B cell (primary cell): Measurements from ENCODE around the gene IFNG. TPM values are rescaled to one million over a fixed set of nuclear protein-coding genes. Genes with fewer than 3 reads are reported as not detected.

Experiments
- ATAC-seq: fragments of 200-7000 bp; cut with Tn5 transposase; one replicate; pipeline ENCODE4 v1.10.0; 2021; ENCODE audit warnings: low read depth, mild to moderate bottlenecking, moderate number of reproducible peaks, moderate library complexity
- CTCF ChIA-PET: fragments of 350-600 bp; sonication (Branson Sonifier 250); formaldehyde crosslinking; loops from one replicate; lab custom pipeline; 2021; ENCODE audit warnings: antibody characterized with exemption, inconsistent platforms; lab: Charles Lee
- POLR2A ChIA-PET: fragments of 350-600 bp; sonication (Branson Sonifier 250); formaldehyde crosslinking; loops from one replicate; lab custom pipeline; 2021; ENCODE audit warnings: antibody characterized with exemption; lab: Charles Lee
- DNase-seq: peaks from one replicate; pipeline ENCODE4 v3.0.0; 2013
- H2AFZ ChIP-seq: 2 replicates; pipeline ENCODE4 v1.6.1; 2012; ENCODE audit warnings: mild to moderate bottlenecking, low read depth, low read length; ENCODE audit not compliant: insufficient read depth, poor library complexity, severe bottlenecking
- H3K27ac ChIP-seq, 2 donors: 1 replicate in 1 of 2; 2 replicates in 1 of 2; pipeline ENCODE4 v1.5.1; 2012 to 2013; ENCODE audit warnings: low read length in 2 of 2, mild to moderate bottlenecking in 2 of 2, moderate library complexity in 1 of 2
- H3K27me3 ChIP-seq, 4 experiments: fragments of 200-600 bp in 1 of 4; sonication (generic) in 1 of 4; replicated peaks in 1 of 4; 1 replicate in 2 of 4; 2 replicates in 2 of 4; pipeline versions ENCODE4 v1.6.1 to v1.7.0; 2013 to 2016; ENCODE audit warnings: low read length in 3 of 4, mild to moderate bottlenecking in 2 of 4, mixed read lengths in 1 of 4, moderate library complexity in 1 of 4; ENCODE audit not compliant: insufficient read depth in 4 of 4, control insufficient read depth in 3 of 4; ENCODE audit errors: control extremely low read depth in 1 of 4
- H3K36me3 ChIP-seq, 2 experiments: replicated peaks in 1 of 2; 1 replicate in 1 of 2; 2 replicates in 1 of 2; pipeline versions ENCODE4 v1.6.1 to v1.7.1; 2013; ENCODE audit warnings: low read length in 1 of 2; ENCODE audit not compliant: insufficient read depth in 2 of 2, control insufficient read depth in 1 of 2; ENCODE audit errors: control extremely low read depth in 1 of 2, extremely low read depth in 1 of 2
- H3K4me1 ChIP-seq, 2 donors: fragments of 200-600 bp in 1 of 2; sonication (generic) in 1 of 2; 1 replicate in 1 of 2; 2 replicates in 1 of 2; pipeline versions ENCODE4 v1.5.1 to v1.6.1; 2013 to 2017; ENCODE audit warnings: low read length in 2 of 2; ENCODE audit not compliant: control insufficient read depth in 2 of 2, insufficient read depth in 2 of 2
- H3K4me2 ChIP-seq: replicated peaks from 2 replicates; pipeline ENCODE3; 2012; ENCODE audit warnings: mild to moderate bottlenecking, low read depth, low read length; ENCODE audit not compliant: poor library complexity, severe bottlenecking
- H3K4me3 ChIP-seq, 5 experiments: fragments of 200-600 bp in 1 of 5; sonication (generic) in 1 of 5; 1 replicate in 3 of 5; 2 replicates in 2 of 5; pipeline versions ENCODE4 v1.5.1 to v1.7.0; 2011 to 2016; ENCODE audit warnings: low read length in 4 of 5, mild to moderate bottlenecking in 4 of 5, low read depth in 2 of 5, control low read depth in 1 of 5, moderate library complexity in 1 of 5; ENCODE audit not compliant: insufficient read depth in 1 of 5; ENCODE audit errors: control extremely low read depth in 1 of 5, extremely low read depth in 1 of 5
- H3K79me2 ChIP-seq: fragments of 200-600 bp; sonication (generic); one replicate; pipeline ENCODE4 v1.6.0; 2016; ENCODE audit warnings: low read length; ENCODE audit not compliant: control insufficient read depth, insufficient read depth
- H3K9ac ChIP-seq: fragments of 200-600 bp; sonication (generic); 2 replicates; pipeline ENCODE4 v1.6.1; 2017; ENCODE audit warnings: mild to moderate bottlenecking, low read length, moderate library complexity
- H3K9me3 ChIP-seq, 3 donors: one replicate each; pipeline versions ENCODE4 v1.6.1 to v1.7.1; 2013; ENCODE audit warnings: low read length in 2 of 3; ENCODE audit not compliant: control insufficient read depth in 2 of 3, insufficient read depth in 1 of 3; ENCODE audit errors: control extremely low read depth in 1 of 3
- H4K20me1 ChIP-seq: 2 replicates; pipeline ENCODE4 v1.6.0; 2012; ENCODE audit warnings: mild to moderate bottlenecking, low read length; ENCODE audit not compliant: insufficient read depth, control insufficient read depth, poor library complexity, severe bottlenecking
- H3K27ac Mint-ChIP-seq: one replicate; pipeline ENCODE4 v1.8.0; 2021; ENCODE audit warnings: mixed read lengths
- H3K27me3 Mint-ChIP-seq: one replicate; pipeline ENCODE4 v1.8.0; 2021; ENCODE audit warnings: mixed read lengths
- H3K4me1 Mint-ChIP-seq: one replicate; pipeline ENCODE4 v1.8.0; 2021; ENCODE audit warnings: mixed read lengths
- H3K4me3 Mint-ChIP-seq: one replicate; pipeline ENCODE4 v1.8.0; 2021; ENCODE audit warnings: mixed read lengths
- H3K9me3 Mint-ChIP-seq: one replicate; pipeline ENCODE4 v1.8.0; 2022; ENCODE audit warnings: mixed read lengths; ENCODE audit not compliant: insufficient read depth
- CTCF ChIP-seq: fragments of 200-600 bp; IDR thresholded peaks from one replicate; pipeline ENCODE4 v1.8.0; 2022; ENCODE audit warnings: antibody characterized with exemption, mild to moderate bottlenecking
- EZH2 ChIP-seq: IDR thresholded peaks from 2 replicates; pipeline ENCODE4 v1.6.1; 2012; ENCODE audit warnings: borderline replicate concordance, low read depth, mild to moderate bottlenecking, moderate library complexity, low read length; ENCODE audit not compliant: insufficient read depth, poor library complexity, severe bottlenecking
- WGBS: methylation state at CpG from one replicate; pipeline ENCODE4 v1.1.5; 2013; ENCODE audit warnings: missing lambda C conversion rate; ENCODE audit not compliant: insufficient coverage; 5-methylcytosine and 5-hydroxymethylcytosine counted together
- intact Hi-C: fragments of 100-400 bp; cut with micrococcal nuclease; formaldehyde crosslinking; loops from one replicate; pipeline ENCODE4 v1.10.0; 2022
- polyA plus RNA-seq: library from polyadenylated mRNA; depleted of rRNA; stranded (reverse); fragments of >200 nt; gene quantifications from 2 replicates; pipeline ENCODE4 v1.2.3, GENCODE V29; 2012
- total RNA-seq, 2 donors: library from RNA; stranded (reverse); fragments of 120-200 nt in 1 of 2; gene quantifications; 1 replicate in 1 of 2; 2 replicates in 1 of 2; pipeline versions ENCODE4 v1.2.3 to v1.2.4, GENCODE V29; 2013 to 2022

The IFNG gene
- total and polyA plus RNA-seq, 2 donors (not counting 1 experiment from before 2014, with no cell fraction given): 0.24 TPM; not detected in 1

- ATAC-seq: no peak
- H2AFZ ChIP-seq: no peak overlapping the region
- H3K4me1 Mint-ChIP-seq: no peaks in the 10 kb centered on the region
- no peak overlapping the region for H3K27ac ChIP-seq
- H3K4me2 ChIP-seq: no peak overlapping the region
- H3K4me3 Mint-ChIP-seq: no peak overlapping the region
- intact Hi-C loops: no loop called here
- H3K79me2 ChIP-seq: no peaks in the 10 kb centered on the region
- H3K9me3 Mint-ChIP-seq: no peaks in the 10 kb centered on the region
- H3K4me3 ChIP-seq: no peak overlapping the region
- H4K20me1 ChIP-seq: no peaks in the 10 kb centered on the region
- CTCF ChIA-PET: interaction anchor here (2.2 kb wide), 1 partner anchor 16 kb away, joined by 7 read pairs; no protein-coding TSS in a partner anchor
- POLR2A ChIA-PET: no interaction called here
- no peak for DNase-seq
- H3K9me3 ChIP-seq: no peaks in the 10 kb centered on the region
- H3K27me3 Mint-ChIP-seq: peaks cover 12% of the 10 kb centered on the region
- H3K27ac Mint-ChIP-seq: no peak overlapping the region
- no peaks in the 10 kb centered on the region for H3K36me3 ChIP-seq
- H3K27me3 ChIP-seq: no peaks in the 10 kb centered on the region
- TF ChIP-seq EZH2 (no peak), CTCF (no peak)
- H3K9ac ChIP-seq: no peak overlapping the region
- H3K4me1 ChIP-seq: no peaks in the 10 kb centered on the region
Measured at GRCh38 chr12:68207276-68207675, 47.7 kb upstream of the IFNG start.

DNA sequence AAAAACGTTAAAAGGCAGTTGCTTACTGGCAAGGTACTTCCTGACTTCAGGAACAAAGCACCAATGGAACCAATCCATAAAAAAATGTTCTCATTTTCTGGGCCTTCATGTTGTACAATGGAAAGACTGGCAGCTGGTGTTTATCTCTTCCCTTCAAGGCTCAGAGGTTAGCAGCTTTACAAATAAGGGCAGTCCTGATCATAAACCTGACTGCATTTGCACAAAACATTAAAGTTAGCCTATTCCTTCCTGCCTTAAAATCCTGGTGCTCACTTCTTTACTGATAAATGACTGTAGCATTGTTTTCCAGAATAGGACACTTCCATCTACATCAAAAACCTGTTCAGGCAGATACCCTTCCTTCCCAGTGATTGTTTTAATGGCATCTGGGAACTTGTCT, 46.9 kb upstream of the IFNG start:
- Histone ChIP-seq H3K4me2 (no peak overlapping the region), H3K27me3 (no peaks in the 10 kb centered on the region), H3K4me3 (no peak overlapping the region), H2AFZ (no peak overlapping the region), H3K9me3 (no peaks in the 10 kb centered on the region), H3K4me1 (no peaks in the 10 kb centered on the region), H3K27ac (no peak overlapping the region), H3K9ac (no peak overlapping the region), H3K79me2 (no peaks in the 10 kb centered on the region), H4K20me1 (no peaks in the 10 kb centered on the region), H3K36me3 (no peaks in the 10 kb centered on the region)
- POLR2A ChIA-PET: no interaction called here
- no CpG with 5 or more reads among the region's 1 CpG for WGBS
- no peak overlapping the region for H3K27ac Mint-ChIP-seq
- TF ChIP-seq EZH2 (no peak), CTCF (no peak)
- CTCF ChIA-PET: interaction anchor here (0.5 to 2.2 kb wide), 2 partner anchors 17 to 22 kb away, joined by 3 to 7 read pairs; no protein-coding TSS in a partner anchor
- DNase-seq (no peak), ATAC-seq (no peak)
- H3K27me3 Mint-ChIP-seq: peaks cover 12% of the 10 kb centered on the region
- intact Hi-C loops: no loop called here
- no peaks in the 10 kb centered on the region for H3K4me1 Mint-ChIP-seq
- H3K9me3 Mint-ChIP-seq: no peaks in the 10 kb centered on the region
- no peak overlapping the region for H3K4me3 Mint-ChIP-seq
